Aorta (tissue), 5 donors: ENCODE data around the gene PPRC1. TPM values are rescaled to one million over a fixed set of nuclear protein-coding genes. Genes with fewer than 3 reads are reported as not detected.

ENCODE experiments used
- ATAC-seq: fragments of 200-7000 bp; cut with Tn5 transposase; one replicate; pipeline ENCODE4 v1.9.1; 2022; ENCODE audit warnings: moderate library complexity; ENCODE audit not compliant: low FRiP score
- DNase-seq, 2 donors: peaks; one replicate each; pipeline ENCODE4 v3.0.0-alpha.2; 2020
- H3K27ac ChIP-seq, 2 donors: one replicate each; pipeline ENCODE4 v1.5.1; 2013; ENCODE audit warnings: low read length in 2 of 2, mild to moderate bottlenecking in 2 of 2, moderate library complexity in 2 of 2, control low read depth in 1 of 2, inconsistent platforms in 1 of 2, low read depth in 1 of 2
- H3K27me3 ChIP-seq, 2 donors: one replicate each; pipeline ENCODE4 v1.6.1; 2013; ENCODE audit warnings: control low read depth in 1 of 2, low read length in 1 of 2, mild to moderate bottlenecking in 1 of 2, moderate library complexity in 1 of 2; ENCODE audit not compliant: insufficient read depth in 2 of 2, control insufficient read depth in 1 of 2
- H3K36me3 ChIP-seq, 2 donors: one replicate each; pipeline ENCODE4 v1.6.1; 2013; ENCODE audit warnings: control low read depth in 1 of 2, low read length in 1 of 2, mild to moderate bottlenecking in 1 of 2; ENCODE audit not compliant: insufficient read depth in 2 of 2, control insufficient read depth in 1 of 2
- H3K4me1 ChIP-seq, 2 donors: one replicate each; pipeline ENCODE4 v1.6.1; 2013; ENCODE audit warnings: low read length in 2 of 2, control low read depth in 1 of 2, mild to moderate bottlenecking in 1 of 2, moderate library complexity in 1 of 2; ENCODE audit not compliant: insufficient read depth in 2 of 2, control insufficient read depth in 1 of 2
- H3K4me3 ChIP-seq, 2 donors: one replicate each; pipeline ENCODE4 v1.5.1; 2013; ENCODE audit warnings: low read length in 2 of 2, control low read depth in 1 of 2, mild to moderate bottlenecking in 1 of 2
- H3K9me3 ChIP-seq: one replicate; pipeline ENCODE4 v1.6.1; 2013; ENCODE audit warnings: mild to moderate bottlenecking, low read length; ENCODE audit not compliant: control insufficient read depth
- WGBS, 2 donors: extraction: QIAGEN DNeasy Blood & Tissue Kit; methylation state at CpG; one replicate each; pipeline ENCODE4 v1.1.7; 2013; 5-methylcytosine and 5-hydroxymethylcytosine counted together
- intact Hi-C, 2 donors: fragments of 100-400 bp; cut with DNase I; formaldehyde crosslinking; loops; one replicate each; pipeline versions ENCODE4 v1.14.2 to v1.15.0; 2022
- polyA plus RNA-seq, 2 donors: library from polyadenylated mRNA; stranded (reverse); fragments of 200-250 nt; gene quantifications; one replicate each; pipeline ENCODE4 v1.2.3, GENCODE V29; 2013
- total RNA-seq, 2 donors: library from RNA; stranded (reverse); fragmentation: NEBNext Ultra II Directional; extraction: Animal tissue kit (Norgen Biotek cat#: 25700); gene quantifications; one replicate each; pipeline ENCODE4 v1.2.1, GENCODE V29; 2021
- donor health status: healthy with polysubstance abuse.
- donor health status: Bipolar disorder and iron deficiency.
- donor health status: DM: no; HTN: no; CAD: no.
- donor health status: DM: no; HTN: no; CAD: no.
- donor health status: DM: yes; HTN: yes; CAD: no.

Gene PPRC1
- total and polyA plus RNA-seq, 4 donors, result 9.8 to 35.9 (median 24.8) TPM

- intact Hi-C loops, result loop anchor here in 1 of 2 donors (10.0 kb wide), 1 partner anchor 244 kb away; the partner anchor contains the start of gene NFKB2
- no peaks in the 10 kb centered on the region for H3K27me3 ChIP-seq
- ATAC-seq (no peak), DNase-seq (peak; percentile 10 to 26)
- peaks cover 0 to 8% of the 10 kb centered on the region in 2 donors for H3K36me3 ChIP-seq
- no peak overlapping the region for H3K4me3 ChIP-seq
- H3K4me1 ChIP-seq, result no peaks in the 10 kb centered on the region
- H3K9me3 ChIP-seq, result no peaks in the 10 kb centered on the region
- 49 to 54% methylated on average over 3 of the region's 3 CpGs for WGBS, 2 donors
- peak overlapping the region in 1 of 2 donors; percentile 98 for H3K27ac ChIP-seq
Measured at GRCh38 chr10:102150970-102151773, 18.3 kb downstream of the PPRC1 start.

- peak; percentile 99 for ATAC-seq
- Histone ChIP-seq H3K36me3 (peaks cover 0 to 6% of the 10 kb centered on the region in 2 donors), H3K27ac (peak within 1 kb of the TSS in 1 of 2 donors; percentile 98), H3K4me3 (peak within 1 kb of the TSS; percentile 62 to 76), H3K4me1 (no peaks in the 10 kb centered on the region), H3K9me3 (no peaks in the 10 kb centered on the region), H3K27me3 (no peaks in the 10 kb centered on the region)
- intact Hi-C loops, result loop anchor here in 1 of 2 donors (1.0 to 10.0 kb wide), 2 partner anchors 19 to 243 kb away; partner anchors contain the start of genes NFKB2 and PPRC1
- WGBS, 2 donors, result 2 to 4% methylated on average over 59 of the region's 59 CpGs
- peak; percentile 99 to 100 for DNase-seq
Measured at GRCh38 chr10:102151774-102152544, 19.1 kb downstream of the PPRC1 start, which contains the start of gene NOLC1. NOLC1 (plus strand) TSS chr10:102152389; CDS start chr10:102152411, 22 bp downstream.

- Histone ChIP-seq H3K4me1 (no peaks in the 10 kb centered on the region), H3K27ac (peak overlapping the region in 1 of 2 donors; percentile 92), H3K9me3 (no peaks in the 10 kb centered on the region), H3K36me3 (peaks cover 0 to 9% of the 10 kb centered on the region in 2 donors), H3K27me3 (no peaks in the 10 kb centered on the region), H3K4me3 (peak overlapping the region; percentile 62 to 76)
- WGBS, 2 donors, result 0 to 1% methylated on average over 19 of the region's 19 CpGs
- DNase-seq (no peak), ATAC-seq (peak; percentile 20)
- intact Hi-C loops, result loop anchor here in 1 of 2 donors (1.0 to 10.0 kb wide), 2 partner anchors 19 to 242 kb away; partner anchors contain the start of genes NFKB2 and PPRC1
Measured at GRCh38 chr10:102152545-102152890, 19.7 kb downstream of the PPRC1 start.

- Histone ChIP-seq H3K36me3 (peaks cover 3 to 9% of the 10 kb centered on the region in 2 donors), H3K9me3 (no peaks in the 10 kb centered on the region), H3K4me1 (no peaks in the 10 kb centered on the region), H3K27me3 (no peaks in the 10 kb centered on the region), H3K4me3 (peak overlapping the region; percentile 62 to 76), H3K27ac (no peak overlapping the region)
- intact Hi-C loops, result loop anchor here in 1 of 2 donors (10.0 kb wide), 1 partner anchor 242 kb away; the partner anchor contains the start of gene NFKB2
- no peak for DNase-seq
- WGBS, 2 donors, result 42 to 43% methylated on average over 5 of the region's 5 CpGs
- ATAC-seq, result no peak
Measured at GRCh38 chr10:102153093-102153620, 20.3 kb downstream of the PPRC1 start.

- Histone ChIP-seq H3K4me3 (no peak overlapping the region), H3K4me1 (no peaks in the 10 kb centered on the region), H3K36me3 (peaks cover 3 to 9% of the 10 kb centered on the region in 2 donors), H3K27ac (no peak overlapping the region), H3K27me3 (no peaks in the 10 kb centered on the region), H3K9me3 (no peaks in the 10 kb centered on the region)
- ATAC-seq (no peak), DNase-seq (peak in 1 of 2 donors; percentile 37)
- intact Hi-C loops, result loop anchor here in 1 of 2 donors (10.0 kb wide), 1 partner anchor 240 kb away; the partner anchor contains the start of gene NFKB2
- 94 to 95% methylated on average over 11 of the region's 11 CpGs for WGBS, 2 donors
Measured at GRCh38 chr10:102154466-102155116, 21.8 kb downstream of the PPRC1 start.

GRCh38 chr10:102157224-102157623 lies 24.4 kb downstream of the PPRC1 start:
- no peak overlapping the region for H3K4me3 ChIP-seq
- no peaks in the 10 kb centered on the region for H3K27me3 ChIP-seq
- intact Hi-C loops, result loop anchor here in 1 of 2 donors (10.0 kb wide), 1 partner anchor 238 kb away; the partner anchor contains the start of gene NFKB2
- H3K4me1 ChIP-seq, result no peaks in the 10 kb centered on the region
- no peak for ATAC-seq
- WGBS, 2 donors, result 74 to 76% methylated on average over 3 of the region's 3 CpGs
- H3K36me3 ChIP-seq, result peaks cover 3 to 20% of the 10 kb centered on the region in 2 donors
- H3K9me3 ChIP-seq, result no peaks in the 10 kb centered on the region
- no peak overlapping the region for H3K27ac ChIP-seq
- DNase-seq, result peak in 1 of 2 donors; percentile 16

GRCh38 chr10:102159051-102159597 lies 26.3 kb downstream of the PPRC1 start:
- no peaks in the 10 kb centered on the region for H3K9me3 ChIP-seq

More at GRCh38 chr10:102159051-102159597, 26.3 kb downstream of the PPRC1 start:
- 77 to 80% methylated on average over 4 to 5 of the region's 5 CpGs for WGBS, 2 donors
- ATAC-seq (no peak), DNase-seq (peak in 1 of 2 donors; percentile 11)
- intact Hi-C loops, result loop anchor here in 1 of 2 donors (10.0 kb wide), 1 partner anchor 236 kb away; the partner anchor contains the start of gene NFKB2
- H3K27me3 ChIP-seq, result no peaks in the 10 kb centered on the region
- no peak overlapping the region for H3K27ac ChIP-seq
- H3K4me1 ChIP-seq, result no peaks in the 10 kb centered on the region
- peaks cover 6 to 20% of the 10 kb centered on the region in 2 donors for H3K36me3 ChIP-seq
- no peak overlapping the region for H3K4me3 ChIP-seq
